Panc1 (cell line): ENCODE data around the gene IER5L.

Experiments
- CTCF ChIP-seq: fragments of 450-650 bp; IDR thresholded peaks from 2 replicates; pipeline ENCODE4 v1.5.1; 2017; ENCODE audit warnings: mild to moderate bottlenecking
- POLR2AphosphoS5 ChIP-seq: IDR thresholded peaks from 2 replicates; pipeline ENCODE4 v1.6.1; 2012; ENCODE audit warnings: mild to moderate bottlenecking, low read depth, low read length, moderate library complexity
- REST ChIP-seq, 2 experiments: IDR thresholded peaks; 2 replicates each; pipeline ENCODE4 v1.6.1; 2011 to 2012; ENCODE audit warnings: low read depth in 2 of 2, control low read depth in 1 of 2, low read length in 1 of 2, mild to moderate bottlenecking in 1 of 2, moderate library complexity in 1 of 2; ENCODE audit not compliant: insufficient read depth in 1 of 2
- SIN3A ChIP-seq: IDR thresholded peaks from 2 replicates; pipeline ENCODE4 v1.6.1; 2012; ENCODE audit warnings: low read depth, mild to moderate bottlenecking, low read length, moderate library complexity, borderline replicate concordance; ENCODE audit not compliant: insufficient read depth
- TCF7L2 ChIP-seq: IDR thresholded peaks from 2 replicates; pipeline ENCODE4 v1.6.1; 2011; ENCODE audit warnings: mild to moderate bottlenecking, low read depth, low read length, inconsistent platforms

- TF ChIP-seq CTCF, result no peak
- no peak for TF ChIP-seq POLR2AphosphoS5
- no peak for TF ChIP-seq TCF7L2
- TF ChIP-seq SIN3A, result no peak
- TF ChIP-seq REST (IDR thresholded peaks at IDR 0.05; ENCODE audit: insufficient read depth in 1 of 2, low read depth in 2 of 2, low read length in 1 of 2), result no peak
Observed at GRCh38 chr9:129135476-129135875, 42.6 kb downstream of the IER5L start.
